Tibial nerve (tissue), 4 donors: ENCODE data around the gene PAPOLA. TPM values are rescaled to one million over a fixed set of nuclear protein-coding genes. Genes with fewer than 3 reads are reported as not detected.

Experiments
- DNase-seq, 2 donors: peaks; one replicate each; pipeline ENCODE4 v3.0.0-alpha.2; 2019; ENCODE audit warnings: low spot score in 2 of 2
- H3K27ac ChIP-seq, 4 donors: fragments of 200-600 bp; sonication (generic) in 3 of 4; one replicate each; pipeline ENCODE4 v1.5.1; 2017 to 2019; ENCODE audit warnings: mild to moderate bottlenecking in 1 of 4
- H3K27me3 ChIP-seq, 2 donors: fragments of 200-600 bp; sonication (generic) in 1 of 2; one replicate each; pipeline versions ENCODE4 v1.5.1 to v1.6.0; 2017 to 2019
- H3K36me3 ChIP-seq, 3 donors: fragments of 200-600 bp; sonication (generic); one replicate each; pipeline ENCODE4 v1.5.1; 2018 to 2019
- H3K4me1 ChIP-seq, 4 donors: fragments of 200-600 bp; sonication (generic) in 3 of 4; one replicate each; pipeline ENCODE4 v1.5.1; 2017 to 2019
- H3K4me3 ChIP-seq, 4 donors: fragments of 200-600 bp; sonication (generic) in 3 of 4; one replicate each; pipeline ENCODE4 v1.5.1; 2017 to 2019; ENCODE audit warnings: mild to moderate bottlenecking in 1 of 4, moderate library complexity in 1 of 4
- H3K9me3 ChIP-seq, 4 donors: fragments of 200-600 bp; sonication (generic) in 3 of 4; one replicate each; pipeline ENCODE4 v1.5.1; 2017 to 2019
- EP300 ChIP-seq, 2 donors: sonication (generic); formaldehyde crosslinking; IDR thresholded peaks; one replicate each; pipeline ENCODE4 v1.6.1; 2017; ENCODE audit warnings: antibody characterized with exemption in 2 of 2, mild to moderate bottlenecking in 1 of 2
- POLR2A ChIP-seq, 2 donors: fragments of 450-650 bp; IDR thresholded peaks; one replicate each; pipeline ENCODE4 v1.6.1; 2017; ENCODE audit warnings: antibody characterized with exemption in 2 of 2, mild to moderate bottlenecking in 2 of 2, moderate library complexity in 2 of 2
- WGBS, 2 donors: methylation state at CpG; one replicate each; pipeline ENCODE4 v1.1.5; 2018; 5-methylcytosine and 5-hydroxymethylcytosine counted together
- total RNA-seq, 4 donors: library from RNA; depleted of rRNA; stranded (reverse); fragments of >200 nt; gene quantifications; one replicate each; pipeline ENCODE4 v1.1.0, GENCODE V29; 2016
- TF ChIP-seq, protein P1 (sequence below), 5 experiments: fragments of 200-600 bp in 3 of 5; fragments of 450-650 bp in 2 of 5; sonication (generic) in 3 of 5; IDR thresholded peaks; one replicate each; pipeline ENCODE4 v1.5.1; 2016 to 2019; ENCODE audit warnings: antibody characterized with exemption in 5 of 5, mild to moderate bottlenecking in 3 of 5, moderate library complexity in 2 of 5

PAPOLA gene
- total RNA-seq, 4 donors from 2014 or later = 129 to 141 (median 135) TPM

DNA sequence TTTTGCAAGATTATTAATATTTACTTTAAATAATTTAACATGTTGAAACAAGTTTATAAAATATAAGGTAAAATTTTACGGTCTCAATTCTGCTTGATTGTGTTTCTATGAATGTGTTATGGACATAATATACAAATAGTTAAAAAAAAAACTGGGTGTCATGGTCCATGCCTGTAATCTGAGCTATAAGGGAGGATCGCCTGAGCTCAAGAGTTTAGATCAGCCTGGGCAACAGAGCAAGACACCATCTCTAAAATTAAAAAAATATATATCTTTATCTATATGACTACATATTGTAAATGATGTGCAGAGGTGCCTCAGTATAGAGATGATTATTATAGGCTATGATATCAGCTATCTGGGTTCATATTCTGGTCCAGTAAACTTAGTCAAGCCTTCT, 9.9 kb downstream of the PAPOLA start:
- H3K27ac ChIP-seq = no peak overlapping the region
- H3K4me3 ChIP-seq = no peak overlapping the region
- peaks cover 0 to 87% (median 19%) of the 10 kb centered on the region in 4 donors for H3K4me1 ChIP-seq
- H3K9me3 ChIP-seq = no peaks in the 10 kb centered on the region
- no peaks in the 10 kb centered on the region for H3K27me3 ChIP-seq
- no peak for DNase-seq
- 84 to 85% methylated on average over 2 of the region's 2 CpGs for WGBS, 2 donors
- TF ChIP-seq, protein P1, sequence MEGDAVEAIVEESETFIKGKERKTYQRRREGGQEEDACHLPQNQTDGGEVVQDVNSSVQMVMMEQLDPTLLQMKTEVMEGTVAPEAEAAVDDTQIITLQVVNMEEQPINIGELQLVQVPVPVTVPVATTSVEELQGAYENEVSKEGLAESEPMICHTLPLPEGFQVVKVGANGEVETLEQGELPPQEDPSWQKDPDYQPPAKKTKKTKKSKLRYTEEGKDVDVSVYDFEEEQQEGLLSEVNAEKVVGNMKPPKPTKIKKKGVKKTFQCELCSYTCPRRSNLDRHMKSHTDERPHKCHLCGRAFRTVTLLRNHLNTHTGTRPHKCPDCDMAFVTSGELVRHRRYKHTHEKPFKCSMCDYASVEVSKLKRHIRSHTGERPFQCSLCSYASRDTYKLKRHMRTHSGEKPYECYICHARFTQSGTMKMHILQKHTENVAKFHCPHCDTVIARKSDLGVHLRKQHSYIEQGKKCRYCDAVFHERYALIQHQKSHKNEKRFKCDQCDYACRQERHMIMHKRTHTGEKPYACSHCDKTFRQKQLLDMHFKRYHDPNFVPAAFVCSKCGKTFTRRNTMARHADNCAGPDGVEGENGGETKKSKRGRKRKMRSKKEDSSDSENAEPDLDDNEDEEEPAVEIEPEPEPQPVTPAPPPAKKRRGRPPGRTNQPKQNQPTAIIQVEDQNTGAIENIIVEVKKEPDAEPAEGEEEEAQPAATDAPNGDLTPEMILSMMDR (IDR thresholded peaks at IDR 0.05) = no peak
- no peak for TF ChIP-seq POLR2A (IDR thresholded peaks at IDR 0.05)
- TF ChIP-seq EP300 (IDR thresholded peaks at IDR 0.05) = no peak
- H3K36me3 ChIP-seq = no peaks in the 10 kb centered on the region

DNA sequence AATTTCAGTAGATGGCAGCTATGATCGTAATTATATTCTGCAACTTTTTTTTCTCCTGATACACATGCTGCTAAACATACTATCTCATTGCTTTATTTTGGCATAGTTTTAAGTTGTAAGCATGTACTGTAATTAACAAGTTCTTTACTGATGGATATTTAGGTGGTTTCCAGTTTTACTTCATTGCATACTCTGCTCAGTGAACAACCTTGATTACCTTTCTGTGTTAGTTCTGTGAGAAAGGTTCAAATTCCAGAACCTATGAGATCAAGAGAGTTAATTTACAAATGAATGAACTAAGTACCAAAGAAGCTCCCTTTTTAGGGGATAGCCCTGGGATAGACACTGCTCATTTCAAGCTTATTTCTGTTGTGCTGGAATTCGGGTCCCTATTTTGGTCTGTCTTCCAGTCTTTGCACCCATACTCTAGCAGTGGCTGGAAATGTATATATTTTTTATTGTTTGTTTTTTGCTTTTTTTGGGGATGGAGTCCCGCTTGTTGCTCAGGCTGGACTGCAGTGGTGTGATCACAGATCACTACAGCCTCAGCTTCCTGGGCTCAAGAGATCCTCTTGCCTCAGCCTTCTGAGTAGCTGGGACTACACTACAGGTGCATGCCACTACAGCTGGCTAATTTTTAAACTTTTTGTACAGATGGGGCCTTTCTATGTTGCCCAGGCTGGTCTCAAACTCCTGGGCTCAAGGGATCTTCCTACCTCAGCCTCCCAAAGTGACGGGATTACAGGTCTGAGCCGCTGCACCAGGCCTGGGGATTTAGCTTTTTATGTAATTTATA, 10.6 kb downstream of the PAPOLA start:
- H3K27ac ChIP-seq = no peak overlapping the region
- TF ChIP-seq, protein P1 (IDR thresholded peaks at IDR 0.05) = no peak
- TF ChIP-seq EP300 (IDR thresholded peaks at IDR 0.05) (no peak), POLR2A (IDR thresholded peaks at IDR 0.05) (no peak)
- H3K36me3 ChIP-seq = no peaks in the 10 kb centered on the region
- 86 to 89% methylated on average over 5 of the region's 5 CpGs for WGBS, 2 donors
- DNase-seq = no peak
- peaks cover 0 to 88% (median 19%) of the 10 kb centered on the region in 4 donors for H3K4me1 ChIP-seq
- no peak overlapping the region for H3K4me3 ChIP-seq
- no peaks in the 10 kb centered on the region for H3K27me3 ChIP-seq
- H3K9me3 ChIP-seq = no peaks in the 10 kb centered on the region

DNA sequence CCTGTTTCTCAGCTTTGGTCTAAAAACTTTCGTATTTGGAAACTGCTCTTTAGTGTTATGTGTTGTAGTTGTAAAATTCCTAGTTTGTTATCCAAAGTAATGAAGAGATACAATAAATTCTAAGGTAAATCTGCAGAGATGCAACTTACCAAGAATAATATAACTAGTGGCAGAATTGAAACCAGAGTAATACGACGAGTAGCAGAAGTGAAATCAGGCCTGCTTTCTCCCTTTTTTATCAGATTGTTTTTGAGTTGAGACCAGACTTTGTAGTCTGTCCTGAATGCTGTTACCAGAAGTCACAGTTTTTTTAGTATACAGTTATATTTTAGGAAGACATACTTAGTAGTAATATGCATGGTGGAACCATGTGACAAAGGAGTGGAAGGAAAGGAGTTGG, 12.5 kb downstream of the PAPOLA start:
- H3K27me3 ChIP-seq = no peaks in the 10 kb centered on the region
- H3K9me3 ChIP-seq = no peaks in the 10 kb centered on the region
- TF ChIP-seq POLR2A (IDR thresholded peaks at IDR 0.05) = no peak
- TF ChIP-seq, protein P1 (IDR thresholded peaks at IDR 0.05) = no peak
- TF ChIP-seq EP300 (IDR thresholded peaks at IDR 0.05) = no peak
- no peak for DNase-seq
- peaks cover 0 to 77% (median 19%) of the 10 kb centered on the region in 4 donors for H3K4me1 ChIP-seq
- 78 to 85% methylated on average over 3 of the region's 3 CpGs for WGBS, 2 donors
- no peaks in the 10 kb centered on the region for H3K36me3 ChIP-seq
- no peak overlapping the region for H3K27ac ChIP-seq
- H3K4me3 ChIP-seq = no peak overlapping the region

DNA sequence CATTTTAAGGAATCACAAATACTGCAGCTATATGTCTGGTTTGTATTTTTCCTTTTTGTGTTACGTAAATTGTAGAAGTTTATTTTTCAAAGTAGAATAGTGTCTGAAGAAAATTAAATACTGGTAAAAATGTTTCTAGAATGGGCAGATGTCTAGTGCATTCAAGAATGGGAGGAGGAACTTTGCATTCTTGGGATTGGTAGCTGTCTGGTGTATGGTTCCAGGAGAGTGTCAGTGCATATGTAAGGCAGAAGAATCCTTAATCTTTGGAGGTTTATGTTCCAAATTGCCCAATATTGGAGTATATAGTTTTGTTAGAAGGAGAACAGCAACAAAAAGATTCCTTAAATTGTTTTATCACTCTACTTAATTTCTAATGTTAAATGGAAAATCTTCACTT, 13.5 kb downstream of the PAPOLA start:
- 88 to 94% methylated on average over 1 of the region's 1 CpG for WGBS, 2 donors
- no peak overlapping the region for H3K4me3 ChIP-seq
- no peak overlapping the region for H3K27ac ChIP-seq
- DNase-seq = no peak
- no peaks in the 10 kb centered on the region for H3K27me3 ChIP-seq
- TF ChIP-seq POLR2A (IDR thresholded peaks at IDR 0.05) = no peak
- TF ChIP-seq, protein P1 (IDR thresholded peaks at IDR 0.05) = no peak
- TF ChIP-seq EP300 (IDR thresholded peaks at IDR 0.05) = no peak
- H3K4me1 ChIP-seq = peaks cover 0 to 79% (median 19%) of the 10 kb centered on the region in 4 donors
- H3K9me3 ChIP-seq = no peaks in the 10 kb centered on the region
- H3K36me3 ChIP-seq = no peaks in the 10 kb centered on the region

DNA sequence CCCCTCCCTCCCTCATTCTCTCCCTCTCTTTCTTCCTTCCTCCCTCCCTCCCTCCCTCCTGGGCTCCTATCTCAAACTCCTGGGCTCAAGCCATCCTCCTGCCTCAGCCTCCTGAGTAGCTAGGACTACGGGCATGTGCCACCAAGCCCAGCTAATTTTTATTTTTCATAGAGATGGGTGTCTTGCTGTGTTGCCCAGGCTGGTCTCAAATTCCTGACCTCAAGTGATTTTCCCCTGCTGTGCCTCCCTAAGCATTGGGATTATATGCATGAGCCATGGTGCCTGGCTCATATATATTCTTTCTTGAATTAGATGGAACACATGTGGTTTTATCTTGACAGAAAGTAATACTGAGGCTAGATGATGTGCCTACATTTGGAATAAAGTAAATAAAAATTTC, 14.2 kb downstream of the PAPOLA start:
- Histone ChIP-seq H3K27ac (no peak overlapping the region), H3K36me3 (peaks cover 0 to under 1% (median 0%) of the 10 kb centered on the region in 3 donors), H3K4me3 (no peak overlapping the region), H3K9me3 (no peaks in the 10 kb centered on the region), H3K27me3 (no peaks in the 10 kb centered on the region), H3K4me1 (peaks cover 0 to 73% (median 19%) of the 10 kb centered on the region in 4 donors)
- WGBS, 2 donors = 83 to 88% methylated on average over 1 of the region's 1 CpG
- TF ChIP-seq EP300 (IDR thresholded peaks at IDR 0.05) = no peak
- TF ChIP-seq, protein P1 (IDR thresholded peaks at IDR 0.05) = no peak
- TF ChIP-seq POLR2A (IDR thresholded peaks at IDR 0.05) = no peak
- no peak for DNase-seq
